Anterior cingulate cortex (tissue), 58 donors: ENCODE data around the gene TBC1D23.
"Not testable (repeated sequence)": the region's sequence is repeated elsewhere in the genome, so short reads cannot be mapped to it uniquely, and the experiment has no call there.

Experiments used
- DNase-seq, 58 donors: peaks; one replicate each; lab custom pipeline; 2025; lab: John Stamatoyannopoulos, UW

TBC1D23 gene

DNA sequence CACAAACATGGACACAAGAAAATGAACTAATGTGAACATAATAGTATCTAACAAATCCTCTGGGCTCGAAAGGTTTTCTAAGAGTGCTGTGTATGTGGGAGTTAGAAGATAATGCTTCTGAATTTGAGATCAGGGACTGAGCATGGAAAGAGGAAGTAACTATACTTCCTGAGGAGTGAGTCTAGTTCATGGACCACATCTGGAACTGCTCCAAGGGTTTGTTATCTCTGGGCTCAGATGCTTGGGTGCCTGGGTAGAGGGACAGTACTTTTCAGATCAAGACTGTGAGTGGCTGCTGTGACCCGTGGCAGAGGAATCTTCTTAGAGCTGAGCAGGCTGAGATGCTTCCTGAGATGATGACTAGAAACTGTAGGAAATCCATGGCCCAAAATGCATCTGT is 28.5 kb downstream of the TBC1D23 start:
- no peak for DNase-seq

DNA sequence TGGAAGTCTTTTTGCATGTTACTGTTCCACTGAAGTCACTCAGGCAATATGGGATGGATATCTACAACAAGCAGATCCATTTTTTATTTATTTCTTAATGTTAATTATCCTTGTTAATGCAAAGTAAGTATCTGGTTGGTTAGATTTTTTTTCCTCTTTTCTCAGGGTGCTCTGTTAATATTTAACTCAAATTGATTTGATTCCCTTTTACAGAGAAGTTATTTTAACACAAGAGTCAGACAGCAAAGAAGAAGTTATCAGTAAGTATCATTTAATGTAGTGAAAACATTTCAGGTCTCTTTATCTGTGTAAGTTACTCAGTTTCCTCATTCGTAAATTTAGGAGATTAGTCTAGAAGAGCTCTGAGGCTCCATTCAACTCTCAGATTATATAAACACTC is 34.3 kb downstream of the TBC1D23 start:
- DNase-seq: no peak

DNA sequence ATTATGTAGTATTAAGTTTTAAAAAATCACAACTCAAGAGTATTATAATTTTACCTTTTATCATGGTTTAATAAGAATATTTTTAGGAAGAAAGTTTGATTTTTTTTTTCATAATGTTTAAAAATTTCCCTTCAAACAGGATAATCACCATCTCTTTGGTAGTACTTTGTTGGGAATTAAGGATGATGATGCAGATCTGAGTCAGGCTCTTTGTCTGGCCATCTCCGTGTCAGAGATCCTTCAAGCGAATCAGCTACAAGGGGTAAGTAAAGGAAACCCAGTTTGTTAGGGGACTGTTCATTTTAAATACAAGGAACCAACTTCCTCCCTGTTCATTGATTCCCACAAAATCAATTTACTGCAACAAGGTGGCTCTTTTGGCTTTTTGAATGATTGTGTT is 37.0 kb downstream of the TBC1D23 start:
- no peak for DNase-seq

DNA sequence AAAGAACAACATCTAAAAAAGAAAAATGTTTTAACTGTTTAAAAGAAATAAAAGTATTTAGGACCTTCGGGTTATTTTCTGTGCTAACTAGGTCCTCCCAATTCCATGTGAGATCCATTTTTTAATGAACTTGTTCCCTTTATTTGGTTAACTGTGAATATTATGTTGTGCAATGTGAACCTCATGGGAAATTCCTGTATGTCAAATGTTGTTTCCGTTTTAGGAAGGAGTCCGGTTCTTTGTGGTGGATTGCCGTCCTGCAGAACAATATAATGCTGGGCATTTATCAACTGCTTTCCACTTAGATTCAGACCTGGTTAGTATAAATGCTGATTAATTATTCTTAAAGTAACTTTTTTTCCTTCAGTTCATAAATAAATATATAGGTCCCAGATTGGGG is 38.2 kb downstream of the TBC1D23 start:
- DNase-seq: no peak

DNA sequence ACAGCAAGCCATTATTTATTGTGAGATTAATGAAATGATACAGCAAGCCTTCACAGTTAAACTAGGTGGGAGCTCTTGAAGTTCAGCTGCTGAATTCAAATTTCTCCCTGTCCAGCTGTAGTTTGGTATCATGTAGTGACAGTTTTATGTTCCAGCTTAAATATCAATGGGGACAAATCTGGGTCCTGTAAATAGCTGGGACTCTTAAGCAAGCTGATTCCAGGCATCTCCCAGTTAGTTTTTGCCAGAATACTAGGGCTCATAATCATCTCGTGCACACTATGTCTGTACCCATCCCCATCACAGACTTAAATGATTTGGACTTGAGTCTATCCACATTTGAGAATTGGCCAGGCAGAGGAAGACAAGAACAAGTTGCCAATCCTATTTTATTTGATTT is 45.9 kb downstream of the TBC1D23 start:
- DNase-seq: no peak

DNA sequence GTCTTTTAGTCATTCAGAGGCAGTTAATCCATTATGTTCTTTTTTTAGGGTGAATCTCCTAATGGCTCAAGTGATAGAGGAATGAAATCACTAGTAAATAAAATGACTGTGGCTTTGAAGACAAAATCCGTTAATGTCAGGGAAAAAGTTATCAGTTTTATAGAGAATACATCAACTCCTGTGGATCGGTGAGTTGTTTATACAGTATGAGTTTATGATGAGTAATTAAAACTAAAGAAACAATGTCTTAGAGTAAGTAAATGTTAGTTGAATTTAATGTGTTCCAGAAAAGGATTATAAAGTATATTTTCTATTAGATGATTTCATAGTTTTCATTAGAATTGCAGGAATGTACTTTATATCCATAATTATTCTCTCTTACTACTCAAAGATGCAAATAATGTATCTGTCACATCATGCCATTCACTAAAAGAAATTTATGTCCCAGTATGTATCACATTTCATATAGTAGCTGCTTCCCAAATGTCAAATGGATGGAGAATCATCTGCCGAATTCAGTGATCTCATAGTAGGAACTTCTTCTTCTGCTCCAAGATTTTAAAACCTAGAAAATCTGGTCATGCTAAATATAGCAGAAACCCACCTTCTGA is 49.7 kb downstream of the TBC1D23 start:
- DNase-seq: no peak

DNA sequence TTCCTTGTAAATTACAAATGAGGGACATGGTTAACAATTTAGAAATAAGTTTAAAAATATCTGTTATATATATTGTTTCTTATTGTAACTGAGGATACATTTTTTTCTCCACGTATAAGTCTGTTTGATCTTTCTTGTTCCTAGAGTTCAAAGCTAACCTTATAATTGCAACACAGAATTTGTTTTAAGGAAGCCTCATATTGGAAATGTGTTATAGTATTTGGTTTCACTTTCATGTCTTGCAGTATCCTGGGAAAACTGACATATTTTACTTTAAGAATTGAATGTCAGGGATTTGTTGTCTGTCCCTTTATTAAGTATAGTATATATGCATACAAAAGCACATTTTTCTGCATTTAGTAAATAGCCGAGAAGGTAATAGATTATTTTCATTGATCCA is 50.2 kb downstream of the TBC1D23 start:
- no peak for DNase-seq

DNA sequence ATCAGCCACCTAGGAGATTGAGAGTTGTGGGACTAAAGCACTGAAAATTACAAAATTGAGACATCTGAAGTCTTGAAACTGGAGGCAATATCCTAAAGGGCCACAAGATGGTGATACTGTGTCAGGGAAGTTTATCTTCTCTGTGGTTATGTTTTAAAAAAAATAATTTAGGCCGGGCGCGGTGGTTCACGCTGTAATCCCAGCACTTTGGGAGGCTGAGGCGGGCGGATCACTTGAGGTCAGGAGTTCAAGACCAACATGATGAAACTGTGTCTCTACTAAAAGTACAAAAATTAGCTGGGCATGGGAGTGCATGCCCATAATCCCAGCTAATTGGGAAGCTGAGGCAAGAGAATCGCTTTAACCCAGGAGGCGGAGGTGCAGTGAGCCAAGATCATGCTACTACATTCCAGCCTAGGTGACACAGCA is 55.9 kb downstream of the TBC1D23 start:
- peak in 5 of 58 donors; percentile 2 to 36 (median 6) for DNase-seq

DNA sequence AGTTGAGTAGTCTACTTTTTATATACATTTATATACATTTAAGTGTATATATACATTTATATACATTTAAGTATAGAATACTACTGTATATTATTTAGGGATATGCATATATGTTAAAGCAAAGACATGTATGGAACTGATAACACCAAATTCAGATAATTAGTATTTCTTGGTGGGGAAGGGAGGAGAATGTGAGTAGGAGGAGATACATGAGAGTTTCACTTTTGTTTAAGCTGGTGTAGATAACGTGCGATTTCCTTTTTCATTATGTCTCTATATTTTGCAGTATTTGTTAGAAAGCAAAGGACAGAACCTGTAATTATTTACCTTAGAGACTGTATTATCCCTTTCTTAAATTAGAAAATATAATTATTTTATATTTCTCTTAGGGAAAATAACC is 57.1 kb downstream of the TBC1D23 start:
- no peak for DNase-seq

DNA sequence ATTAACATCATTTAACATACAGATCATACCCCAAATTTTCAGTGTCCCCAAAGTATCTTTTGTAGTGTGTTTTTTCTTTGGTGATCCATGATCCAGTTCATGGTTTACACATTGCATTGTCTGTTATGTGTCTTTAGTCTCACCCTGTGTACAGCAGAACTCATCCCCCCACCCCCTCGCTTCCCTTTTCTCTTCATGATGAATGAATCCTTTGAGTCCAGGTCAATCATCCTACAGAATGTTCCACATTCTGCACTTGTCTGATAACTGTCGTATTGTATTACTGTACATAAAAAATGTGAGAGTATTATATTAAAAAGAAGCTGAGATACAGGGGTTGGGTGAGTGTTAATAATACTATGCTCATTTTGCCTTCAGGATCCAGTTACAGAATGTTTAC is 59.2 kb downstream of the TBC1D23 start:
- no peak for DNase-seq

DNA sequence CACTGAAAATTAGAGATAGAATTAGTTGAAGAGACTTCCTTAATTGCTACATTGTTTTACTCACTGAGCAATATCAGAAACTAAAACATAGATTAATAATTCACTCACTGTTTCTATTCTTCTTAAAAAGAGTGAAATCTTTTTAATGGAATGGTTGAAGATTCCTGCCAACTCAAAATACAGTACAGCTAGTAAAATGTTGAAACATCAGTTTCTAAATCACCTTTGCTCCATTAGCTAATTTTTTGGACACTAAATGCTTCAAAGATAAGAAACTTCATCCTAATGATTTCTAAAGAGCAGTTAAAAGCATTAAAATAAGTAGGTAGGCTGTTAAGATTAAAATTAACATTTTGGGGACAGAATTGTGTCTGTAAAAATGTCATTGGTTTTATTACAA is 63.3 kb downstream of the TBC1D23 start:
- DNase-seq: no peak

DNA sequence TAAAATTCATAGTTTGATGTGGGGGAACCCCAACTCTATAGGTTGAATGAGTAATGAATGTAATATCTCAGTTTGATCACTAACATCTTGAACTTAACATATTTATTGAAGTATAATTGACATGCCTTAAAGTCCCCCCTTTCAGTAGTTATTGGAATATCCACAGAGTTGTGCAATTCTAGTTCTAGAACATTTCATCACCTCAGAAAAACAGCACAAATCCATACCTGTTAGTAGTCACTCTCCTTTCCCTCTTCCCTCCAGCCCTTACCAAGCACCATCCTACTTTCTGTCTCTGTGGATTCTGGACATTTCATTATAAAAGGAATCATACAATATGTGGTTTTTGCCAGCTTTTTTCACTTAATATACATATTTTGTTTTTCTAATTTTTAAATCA is 65.0 kb downstream of the TBC1D23 start:
- no peak for DNase-seq

DNA sequence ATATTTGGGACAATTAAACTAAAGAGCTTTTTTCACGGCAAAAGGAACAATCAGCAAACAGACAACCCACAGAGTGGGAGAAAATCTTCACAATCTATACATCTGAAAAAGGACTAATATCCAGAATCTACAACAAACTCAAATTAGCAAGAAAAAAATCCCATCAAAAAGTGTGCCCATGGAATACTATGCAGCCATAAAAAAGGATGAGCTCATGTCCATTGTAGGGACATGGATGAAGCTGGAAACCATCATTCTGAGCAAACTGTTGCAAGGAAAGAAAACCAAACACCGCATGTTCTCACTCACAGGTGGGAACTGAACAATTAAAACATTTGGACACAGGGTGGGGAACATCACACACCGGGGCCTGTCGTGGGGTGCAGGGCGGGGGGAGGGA is 66.6 kb downstream of the TBC1D23 start:
- DNase-seq: not testable (repeated sequence)

DNA sequence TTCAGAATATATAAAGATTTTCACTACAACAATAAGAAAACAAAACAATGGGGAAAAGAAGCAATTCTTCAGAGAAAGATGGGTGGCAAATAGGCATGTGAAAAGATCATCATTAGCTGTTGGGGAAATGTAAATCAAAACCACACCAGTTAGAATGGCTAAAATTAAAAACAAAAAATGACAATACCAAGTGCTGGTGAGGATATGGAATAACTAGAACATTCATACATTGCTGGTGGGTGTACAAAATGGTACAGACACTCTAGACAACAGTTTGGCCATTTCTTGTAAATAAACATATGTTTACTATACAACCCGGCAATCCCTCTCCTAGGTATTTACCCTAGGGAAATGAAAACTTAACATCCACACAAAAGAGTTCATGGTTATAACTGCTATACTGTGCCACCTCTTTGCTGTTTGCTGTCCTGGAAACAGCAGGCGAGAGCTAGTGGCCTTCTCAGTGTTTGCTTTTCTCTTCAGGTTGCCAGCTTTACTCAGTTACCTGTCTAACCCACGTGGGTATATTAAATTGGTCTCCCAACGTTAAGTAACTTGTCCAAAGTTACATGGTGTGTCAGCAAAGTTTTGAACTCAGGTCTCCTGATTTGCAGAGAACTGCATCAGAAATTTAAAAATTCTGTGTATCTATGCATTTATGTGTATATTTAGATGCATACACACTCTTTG is 69.2 kb downstream of the TBC1D23 start:
- DNase-seq: no peak

DNA sequence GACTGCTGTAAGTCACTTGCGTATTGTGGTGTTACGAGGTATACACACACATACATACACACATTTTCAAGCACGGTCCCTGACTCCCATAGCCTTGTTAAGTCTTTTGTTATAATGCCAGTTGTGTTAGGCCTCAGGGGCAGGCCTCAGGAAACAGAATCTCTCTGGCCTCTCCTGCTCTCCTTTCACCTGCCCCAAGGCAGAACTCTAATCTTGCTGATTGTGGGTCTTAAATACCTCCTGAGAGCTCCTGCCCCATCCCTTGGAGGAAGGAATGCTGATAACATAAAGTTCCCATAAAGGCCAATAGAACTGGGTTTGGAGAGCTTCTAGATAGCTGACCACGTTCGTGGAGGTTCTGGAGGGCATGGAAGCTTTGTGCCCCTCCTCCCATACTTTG is 69.9 kb downstream of the TBC1D23 start:
- no peak for DNase-seq

DNA sequence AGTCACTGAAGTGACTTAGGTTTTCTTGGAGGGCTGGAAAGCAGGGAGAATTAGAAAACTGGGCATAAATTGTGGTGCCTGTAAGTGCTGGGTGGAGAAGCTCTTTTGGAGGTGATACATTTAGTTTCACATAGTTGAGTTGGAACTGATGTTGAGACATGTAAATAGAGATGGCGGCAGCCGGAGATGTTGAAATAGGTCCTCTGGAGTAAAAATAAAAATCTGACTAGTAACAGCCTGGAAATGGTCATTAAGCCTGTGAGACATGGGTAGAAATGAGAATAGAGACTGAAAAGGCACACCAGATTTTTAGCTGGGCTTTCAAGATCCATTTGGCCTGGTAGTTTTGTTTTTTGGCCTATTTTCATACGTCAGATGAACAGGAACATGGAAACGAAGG is 70.9 kb downstream of the TBC1D23 start:
- DNase-seq: no peak

DNA sequence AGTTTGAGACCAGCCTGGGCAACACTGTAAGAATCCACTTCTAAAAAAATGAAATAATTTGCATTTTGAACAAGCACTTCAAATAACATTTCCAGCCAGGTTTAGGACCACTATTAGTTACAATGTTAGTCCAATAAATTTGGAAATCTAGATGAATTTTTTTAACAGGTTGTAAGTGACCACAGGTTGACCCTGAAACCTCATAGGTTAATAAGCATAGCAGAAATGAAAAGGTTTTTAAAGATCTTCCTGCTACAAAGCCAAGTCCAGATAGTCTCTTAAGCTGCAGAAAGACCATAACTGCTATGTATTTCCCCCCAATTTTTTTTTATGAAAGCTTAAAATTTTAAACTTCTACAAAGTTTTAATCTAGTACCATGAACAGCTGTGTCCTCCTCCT is 72.3 kb downstream of the TBC1D23 start:
- DNase-seq: no peak

DNA sequence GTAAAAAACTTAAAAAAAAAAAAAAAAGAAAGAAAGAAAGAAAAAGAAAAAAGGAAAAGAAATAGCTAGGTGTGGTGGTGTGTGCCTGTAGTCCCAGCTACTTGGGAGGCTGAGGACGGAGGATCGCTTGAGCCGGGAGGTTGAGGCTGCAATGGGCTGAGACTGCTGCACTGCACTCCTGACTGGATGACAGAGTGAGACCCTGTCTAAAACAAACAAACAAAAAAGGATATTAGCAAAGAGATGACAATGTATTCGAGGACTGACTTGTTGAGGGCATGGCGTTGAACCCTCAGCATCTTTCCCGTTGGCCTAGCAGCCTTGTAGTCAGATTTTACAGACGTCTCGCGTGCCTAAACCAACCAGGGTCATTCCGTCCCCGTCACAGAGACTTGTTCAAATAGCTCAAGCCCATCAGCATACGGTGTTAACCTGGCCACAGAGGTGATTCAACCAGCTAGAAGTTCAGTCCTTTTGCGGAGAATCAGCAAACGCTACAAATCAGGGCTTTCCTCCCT is 73.2 kb downstream of the TBC1D23 start:
- peak in 1 of 58 donors; percentile 31 for DNase-seq

DNA sequence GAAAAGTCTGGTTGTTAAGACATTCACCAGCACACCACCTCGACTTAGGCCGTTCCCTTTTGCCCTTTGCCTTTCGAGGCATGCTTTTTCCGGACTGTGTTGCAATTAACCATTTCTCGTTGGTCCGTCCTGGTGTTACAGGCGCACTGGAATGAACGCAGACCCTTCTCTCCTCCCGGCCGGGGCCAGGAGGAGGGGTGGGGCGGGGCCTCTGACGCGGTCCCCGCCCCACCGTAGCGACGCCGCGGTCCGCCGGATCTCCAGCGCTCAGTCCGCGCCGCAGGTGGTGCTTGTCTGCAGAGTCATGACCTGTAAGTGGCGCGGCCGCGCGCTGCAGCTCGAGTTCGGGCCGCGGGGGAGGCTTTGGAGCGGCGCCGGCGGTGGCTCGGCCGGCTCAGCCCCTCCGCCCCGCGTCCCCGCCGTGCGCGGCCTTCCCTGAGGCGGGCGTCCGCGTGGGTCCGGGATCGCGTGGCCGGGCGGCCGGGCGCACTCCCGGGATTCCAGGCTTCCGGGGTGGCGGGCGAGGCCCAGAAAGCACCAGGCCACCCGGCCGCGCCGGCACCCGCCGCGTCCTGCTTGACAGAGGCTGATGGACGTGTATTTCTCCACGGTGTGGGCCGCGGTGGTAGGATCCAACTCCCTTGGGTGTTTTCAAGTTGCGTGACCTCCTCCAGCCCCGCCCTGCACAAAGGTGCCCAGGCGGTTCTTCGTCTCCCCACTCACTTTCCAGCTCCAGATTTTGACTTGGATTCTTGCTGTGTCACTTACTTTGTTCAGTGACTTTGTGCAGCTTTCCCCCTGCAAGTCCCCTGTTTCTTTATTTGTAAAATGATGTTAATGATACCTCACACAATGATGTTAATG is 73.9 kb downstream of the TBC1D23 start, which contains the start of gene NIT2:
Gene NIT2, plus strand, starts transcription at position 270 of the 864 bp plus-strand sequence. Its CDS starts 35 bp downstream, at position 305.
- DNase-seq: peak in 56 of 58 donors; percentile 7 to 81 (median 58)

DNA sequence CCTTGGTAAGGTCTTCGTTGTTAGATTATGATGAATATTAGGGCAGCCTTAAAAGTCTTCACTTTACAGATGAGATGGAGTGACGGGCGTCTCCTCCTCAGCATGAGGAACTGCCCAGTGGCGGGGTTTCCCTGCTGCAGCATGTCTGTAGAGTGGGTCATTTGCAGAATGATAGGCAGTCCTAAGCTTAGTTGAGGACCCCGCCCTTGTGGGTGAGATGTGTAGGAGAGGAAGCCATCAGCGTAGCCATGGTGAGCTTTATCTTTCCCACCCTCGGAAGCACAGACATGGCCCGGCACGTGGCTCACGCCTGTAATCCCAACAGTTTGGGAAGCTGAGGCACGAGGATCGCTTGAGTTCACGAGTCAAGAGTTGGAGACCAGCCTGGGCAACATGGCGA is 74.6 kb downstream of the TBC1D23 start:
- DNase-seq: peak in 4 of 58 donors; percentile 2 to 8 (median 5)

DNA sequence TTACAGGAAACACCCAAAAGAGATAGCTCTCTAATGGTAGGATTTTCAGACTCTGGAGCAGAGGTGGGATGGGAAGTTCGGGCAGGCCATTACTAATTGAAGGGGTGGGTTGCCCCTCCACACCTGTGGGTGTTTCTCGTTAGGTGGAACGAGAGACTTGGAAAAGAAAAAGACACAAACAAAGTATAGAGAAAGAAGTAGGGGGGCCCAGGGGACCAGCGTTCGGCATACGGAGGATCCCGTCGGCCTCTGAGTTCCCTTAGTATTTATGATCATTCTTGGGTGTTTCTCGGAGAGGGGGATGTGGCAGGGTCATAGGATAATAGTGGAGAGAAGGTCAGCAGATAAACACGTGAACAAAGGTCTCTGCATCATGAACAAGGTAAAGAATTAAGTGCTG is 75.4 kb downstream of the TBC1D23 start:
- DNase-seq: not testable (repeated sequence)
